OCI-LY1 (cell line): Measurements from ENCODE around the gene PPP1CC.

Experiments used
- H2AFZ ChIP-seq: fragments of 200-600 bp; sonication (generic), shearing (Covaris generic); 2 replicates; pipeline ENCODE4 v1.6.0; 2014; ENCODE audit warnings: antibody characterized with exemption, mild to moderate bottlenecking, low read length
- H3F3A ChIP-seq: fragments of 200-600 bp; sonication (generic), shearing (Covaris generic); 2 replicates; pipeline ENCODE4 v1.6.0; 2014; ENCODE audit warnings: mild to moderate bottlenecking, antibody characterized with exemption, low read length, moderate library complexity; ENCODE audit not compliant: insufficient read depth
- H3K27ac ChIP-seq: fragments of 200-600 bp; sonication (generic); 2 replicates; pipeline ENCODE4 v1.5.1; 2014; ENCODE audit warnings: low read length, mixed run types, mild to moderate bottlenecking, low read depth; ENCODE audit not compliant: poor library complexity, severe bottlenecking
- H3K27me3 ChIP-seq: fragments of 200-600 bp; sonication (generic); 2 replicates; pipeline ENCODE4 v1.6.0; 2014; ENCODE audit warnings: antibody characterized with exemption, mild to moderate bottlenecking, low read length, moderate library complexity; ENCODE audit not compliant: insufficient read depth
- H3K36me3 ChIP-seq: fragments of 200-600 bp; sonication (generic); 2 replicates; pipeline ENCODE4 v1.6.1; 2014; ENCODE audit warnings: mild to moderate bottlenecking, antibody characterized with exemption, low read length, moderate library complexity, mixed read lengths; ENCODE audit not compliant: insufficient read depth
- H3K4me1 ChIP-seq: fragments of 200-600 bp; sonication (generic); 2 replicates; pipeline ENCODE4 v1.5.1; 2014; ENCODE audit warnings: mild to moderate bottlenecking, low read length, moderate library complexity; ENCODE audit not compliant: insufficient read depth, severe bottlenecking
- H3K4me2 ChIP-seq: fragments of 200-600 bp; sonication (generic), shearing (Covaris generic); 2 replicates; pipeline ENCODE4 v1.6.1; 2014; ENCODE audit warnings: low read length
- H3K4me3 ChIP-seq: fragments of 200-600 bp; sonication (generic); 2 replicates; pipeline ENCODE4 v1.5.1; 2014; ENCODE audit warnings: low read length, low read depth, mild to moderate bottlenecking, mixed read lengths; ENCODE audit not compliant: poor library complexity, severe bottlenecking
- H3K79me2 ChIP-seq: fragments of 200-600 bp; shearing (Covaris generic); 2 replicates; pipeline ENCODE4 v1.6.1; 2016; ENCODE audit warnings: mixed run types, low read length, mixed read lengths; ENCODE audit not compliant: insufficient read depth
- H3K9ac ChIP-seq: fragments of 200-600 bp; sonication (generic), shearing (Covaris generic); 2 replicates; pipeline ENCODE4 v1.6.1; 2014; ENCODE audit warnings: mild to moderate bottlenecking, low read length, mixed read lengths
- H3K9me2 ChIP-seq: fragments of 200-600 bp; sonication (generic), shearing (Covaris generic); 2 replicates; pipeline ENCODE4 v1.6.1; 2014; ENCODE audit warnings: low read depth, mild to moderate bottlenecking, low read length, mixed read lengths
- H3K9me3 ChIP-seq: fragments of 200-600 bp; shearing (Covaris generic); 2 replicates; pipeline ENCODE4 v1.6.1; 2014; ENCODE audit warnings: low read length, mixed read lengths
- H4K20me1 ChIP-seq: fragments of 200-600 bp; sonication (generic), shearing (Covaris generic); 2 replicates; pipeline ENCODE4 v1.6.0; 2016; ENCODE audit warnings: mild to moderate bottlenecking, low read length; ENCODE audit not compliant: insufficient read depth
- CTCF ChIP-seq: fragments of 200-600 bp; sonication (generic), shearing (Covaris generic); IDR thresholded peaks from 2 replicates; pipeline ENCODE4 v1.5.1; 2017; ENCODE audit warnings: mild to moderate bottlenecking, antibody characterized with exemption, low read length, moderate library complexity, mixed read lengths
- EZH2 ChIP-seq: fragments of 200-600 bp; sonication (generic), shearing (Covaris generic); IDR thresholded peaks from 2 replicates; pipeline ENCODE4 v1.8.0; 2017; ENCODE audit warnings: borderline replicate concordance, mixed run types, mild to moderate bottlenecking, antibody characterized with exemption, low read length, moderate library complexity, mixed read lengths

PPP1CC gene

GRCh38 chr12:110698171-110698902 is 44.4 kb downstream of the PPP1CC start:
- Histone ChIP-seq H4K20me1 (no peaks in the 10 kb centered on the region), H3K27me3 (no peaks in the 10 kb centered on the region), H3K9me3 (no peaks in the 10 kb centered on the region), H3K9ac (peak overlapping the region; percentile 47; the same call in 1 of the 2 replicates), H2AFZ (no peak overlapping the region), H3F3A (no peaks in the 10 kb centered on the region), H3K4me2 (peak overlapping the region; percentile 34; the same call in 1 of the 2 replicates), H3K27ac (peak overlapping the region; percentile 72), H3K9me2 (no peaks in the 10 kb centered on the region), H3K79me2 (no peaks in the 10 kb centered on the region), H3K4me3 (no peak overlapping the region), H3K36me3 (no peaks in the 10 kb centered on the region), H3K4me1 (peaks cover 24% of the 10 kb centered on the region)
- TF ChIP-seq CTCF (peak; percentile 65), EZH2 (no peak)

- H2AFZ ChIP-seq = no peak overlapping the region
These were observed 45.5 kb downstream of the PPP1CC start for GRCh38 chr12:110697236-110697635.

GRCh38 chr12:110696283-110696682 is 46.4 kb downstream of the PPP1CC start:
- no peak overlapping the region for H2AFZ ChIP-seq
- H4K20me1 ChIP-seq = no peaks in the 10 kb centered on the region
- no peak overlapping the region for H3K4me3 ChIP-seq
- no peaks in the 10 kb centered on the region for H3K79me2 ChIP-seq
- H3K27ac ChIP-seq = no peak overlapping the region
- no peaks in the 10 kb centered on the region for H3K36me3 ChIP-seq
- TF ChIP-seq EZH2 (no peak), CTCF (no peak)
- H3K9me3 ChIP-seq = no peaks in the 10 kb centered on the region
- no peak overlapping the region for H3K9ac ChIP-seq
- H3K4me1 ChIP-seq = peaks cover 28% of the 10 kb centered on the region
- no peak overlapping the region for H3K4me2 ChIP-seq
- H3K27me3 ChIP-seq = no peaks in the 10 kb centered on the region
- no peaks in the 10 kb centered on the region for H3F3A ChIP-seq
- no peaks in the 10 kb centered on the region for H3K9me2 ChIP-seq

More at GRCh38 chr12:110697236-110697635, 45.5 kb downstream of the PPP1CC start:
- no peak for TF ChIP-seq CTCF
- no peak for TF ChIP-seq EZH2
- Histone ChIP-seq H3K4me1 (peaks cover 28% of the 10 kb centered on the region), H3K27ac (peak overlapping the region; percentile 32), H3K79me2 (no peaks in the 10 kb centered on the region), H3K36me3 (no peaks in the 10 kb centered on the region), H3K9me3 (no peaks in the 10 kb centered on the region), H3K4me3 (no peak overlapping the region), H3K9me2 (no peaks in the 10 kb centered on the region), H3F3A (no peaks in the 10 kb centered on the region), H3K9ac (no peak overlapping the region), H3K4me2 (no peak overlapping the region), H4K20me1 (no peaks in the 10 kb centered on the region), H3K27me3 (no peaks in the 10 kb centered on the region)
